HG03064 (cell line): ENCODE data around the gene CCNL2.
"Not testable (repeated sequence)": the region's sequence is repeated elsewhere in the genome, so short reads cannot be mapped to it uniquely, and the experiment has no call there.

Experiments used
- ATAC-seq: cut with Tn5 transposase; IDR thresholded peaks from one replicate; pipeline ENCODE4 v1.9.1; 2021; ENCODE audit warnings: low read depth; ENCODE audit not compliant: unreplicated experiment

Gene CCNL2

DNA sequence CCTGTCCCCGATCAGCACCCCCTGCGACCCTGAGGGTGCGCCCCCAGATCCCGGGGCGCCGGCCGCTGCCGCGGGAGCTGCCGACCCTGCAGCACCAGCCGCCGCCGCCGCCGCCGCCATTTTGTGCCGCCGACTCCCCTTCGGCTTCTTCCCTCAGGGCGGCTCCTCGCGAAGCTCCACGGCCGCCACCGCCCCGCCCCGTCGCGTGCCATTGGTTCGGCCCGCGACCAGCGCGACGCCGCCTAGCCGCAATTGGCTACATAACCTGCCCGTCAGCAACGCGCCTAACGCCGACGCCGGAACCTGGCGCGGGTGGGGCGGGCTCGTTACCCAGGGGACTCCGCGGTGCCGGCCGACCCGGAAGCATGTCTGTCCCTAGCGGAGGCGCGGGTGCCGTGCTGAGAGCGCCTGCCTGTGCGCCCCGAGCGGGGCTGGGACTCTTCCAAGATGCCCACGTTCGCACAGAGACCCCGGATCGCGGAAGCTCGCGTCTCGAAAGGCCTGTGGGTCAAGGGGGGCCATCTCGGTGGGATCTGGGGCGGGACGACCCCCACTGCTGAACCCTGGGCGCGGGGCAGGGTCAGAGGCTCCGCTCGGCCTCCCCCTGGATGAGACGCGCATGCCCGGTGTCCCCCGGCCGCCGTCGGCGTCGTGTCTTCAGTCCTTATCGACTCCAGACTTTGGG, at the start of gene CCNL2:
CCNL2 (minus strand) TSS at position 149 of the 685 bp plus-strand sequence; CDS start at position 120, 29 bp downstream.
- ATAC-seq, result peak; percentile 85

DNA sequence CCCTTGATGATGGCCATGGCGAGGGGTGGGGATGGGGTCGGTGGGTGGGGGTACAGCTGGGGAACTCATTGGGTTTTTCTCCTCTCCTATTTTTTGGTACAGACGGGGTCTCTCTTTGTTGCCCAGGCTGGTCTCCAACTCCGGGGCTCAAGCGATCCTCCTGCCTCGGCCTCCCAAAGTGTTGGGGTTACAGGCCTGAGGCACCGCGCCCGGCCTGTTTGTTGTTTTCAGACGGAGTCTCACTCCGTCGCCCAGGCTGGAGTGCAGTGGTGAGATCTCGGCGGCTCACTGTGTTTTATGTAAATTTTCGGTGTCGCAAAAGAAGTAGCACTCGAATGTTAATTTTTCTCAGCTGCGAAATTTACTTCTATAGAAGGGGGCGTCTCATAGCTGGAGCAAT, 47.5 kb upstream of the CCNL2 start:
- not testable (repeated sequence) for ATAC-seq

DNA sequence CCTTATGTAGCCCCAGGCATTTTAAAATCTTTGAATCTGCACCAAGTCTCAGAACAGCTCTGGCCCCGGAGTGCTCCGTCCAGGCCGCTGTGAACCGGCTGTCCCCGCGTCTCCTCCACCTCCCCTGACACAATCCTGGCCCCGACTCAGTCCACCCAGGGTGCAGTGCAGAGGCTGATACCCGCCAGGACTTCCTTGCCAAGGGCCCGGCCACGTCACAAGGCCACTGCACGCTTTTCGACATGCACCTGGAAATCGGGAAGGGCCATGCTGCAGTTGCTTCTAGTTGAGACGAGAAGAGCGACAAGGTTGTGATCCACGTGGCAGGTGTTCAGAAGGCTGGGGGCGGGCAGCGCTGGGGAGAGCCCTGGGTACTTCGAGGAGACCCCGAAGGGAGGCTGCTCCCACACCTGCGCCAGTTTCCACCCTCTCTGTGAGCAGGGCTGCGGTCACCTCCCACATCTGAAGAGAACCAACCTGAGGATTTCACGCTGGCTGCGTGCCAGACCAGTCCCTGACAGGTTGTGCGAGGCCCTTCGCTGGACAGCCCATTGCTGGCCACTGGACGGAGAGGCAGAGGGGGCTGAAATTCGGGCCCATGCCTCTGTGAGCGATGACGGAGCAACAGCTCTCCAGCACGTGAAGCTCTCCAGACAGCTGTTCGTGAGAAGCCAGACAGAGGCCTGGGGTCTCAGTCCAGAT, 43.1 kb upstream of the CCNL2 start:
- no peak for ATAC-seq

DNA sequence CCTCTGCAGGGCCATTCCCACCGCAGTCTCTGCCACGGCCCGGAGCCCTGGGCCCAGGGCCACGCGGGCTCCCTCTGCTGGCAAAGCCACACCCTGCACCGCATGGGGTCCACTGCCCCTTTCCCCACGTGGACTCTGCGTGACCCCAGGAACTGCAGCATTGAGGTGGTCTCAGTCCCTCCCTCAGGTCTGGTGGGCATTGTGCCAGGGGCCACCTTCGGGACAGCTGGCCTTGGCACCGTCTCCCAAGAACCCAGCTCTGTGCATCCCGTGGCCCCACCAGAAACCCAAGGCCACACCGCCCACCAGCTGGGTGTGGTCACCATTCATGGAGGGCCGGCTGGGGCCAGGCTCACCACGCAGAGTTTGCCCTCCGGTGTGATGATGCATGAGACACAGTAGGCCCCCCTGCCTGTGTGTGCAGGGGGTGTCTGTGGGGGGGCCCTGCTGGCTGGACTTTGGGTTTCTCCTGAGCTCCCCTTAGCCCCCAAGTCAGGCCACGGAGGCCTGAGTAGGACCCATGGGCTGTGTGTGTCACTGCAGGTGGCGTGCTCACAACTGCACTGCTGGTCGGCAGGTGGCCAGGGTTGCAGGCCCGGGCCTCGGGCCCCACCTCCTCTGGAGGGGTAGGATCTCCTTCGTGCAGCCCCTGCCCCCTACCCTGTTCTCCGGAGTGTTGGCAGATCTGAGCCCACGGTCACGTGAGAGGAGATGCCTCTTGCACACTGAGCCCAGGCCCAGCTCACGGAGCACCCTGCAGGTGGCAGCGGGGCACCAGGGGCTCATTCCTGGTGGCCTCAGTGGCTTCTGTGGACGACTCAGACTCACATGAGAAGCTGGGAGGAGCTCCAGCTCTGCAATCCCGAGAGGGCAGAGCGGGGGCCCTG, 42.1 kb upstream of the CCNL2 start:
- ATAC-seq, result no peak

DNA sequence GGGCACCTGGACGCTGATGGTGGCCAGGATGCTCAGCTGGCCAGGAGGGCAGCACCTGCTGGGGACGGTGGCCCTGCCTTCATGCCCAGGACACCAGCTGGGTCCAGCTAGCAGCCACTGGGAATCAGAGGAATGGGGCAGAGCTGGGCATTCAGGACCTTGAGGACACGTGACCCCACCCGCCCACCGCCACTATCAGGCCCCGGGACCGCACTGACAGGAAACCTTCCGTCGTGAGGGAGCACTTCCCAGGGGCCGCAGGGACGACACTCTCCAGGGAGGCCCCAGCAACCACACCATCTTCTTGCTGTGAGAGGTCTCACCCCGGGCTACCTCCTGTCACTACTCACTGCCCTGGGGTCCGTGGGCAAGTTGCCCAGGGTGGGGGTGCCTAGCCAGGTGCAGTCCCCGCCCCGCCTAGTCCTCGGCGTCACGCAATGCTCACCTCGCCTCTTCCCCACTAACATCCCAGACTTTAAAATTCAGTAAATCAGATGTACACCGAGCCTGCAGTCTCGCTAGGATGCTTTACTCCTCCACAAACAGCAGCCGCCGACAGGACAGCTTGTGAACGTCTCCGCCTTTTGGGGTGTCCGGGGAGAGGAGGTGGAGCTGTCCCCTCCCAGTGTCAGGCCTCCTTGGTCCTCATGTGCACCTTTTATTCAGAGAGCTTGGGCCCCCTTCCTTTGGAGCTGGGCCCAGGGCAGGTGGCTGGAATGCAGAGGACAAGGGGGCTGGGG, 41.3 kb upstream of the CCNL2 start:
- no peak for ATAC-seq

DNA sequence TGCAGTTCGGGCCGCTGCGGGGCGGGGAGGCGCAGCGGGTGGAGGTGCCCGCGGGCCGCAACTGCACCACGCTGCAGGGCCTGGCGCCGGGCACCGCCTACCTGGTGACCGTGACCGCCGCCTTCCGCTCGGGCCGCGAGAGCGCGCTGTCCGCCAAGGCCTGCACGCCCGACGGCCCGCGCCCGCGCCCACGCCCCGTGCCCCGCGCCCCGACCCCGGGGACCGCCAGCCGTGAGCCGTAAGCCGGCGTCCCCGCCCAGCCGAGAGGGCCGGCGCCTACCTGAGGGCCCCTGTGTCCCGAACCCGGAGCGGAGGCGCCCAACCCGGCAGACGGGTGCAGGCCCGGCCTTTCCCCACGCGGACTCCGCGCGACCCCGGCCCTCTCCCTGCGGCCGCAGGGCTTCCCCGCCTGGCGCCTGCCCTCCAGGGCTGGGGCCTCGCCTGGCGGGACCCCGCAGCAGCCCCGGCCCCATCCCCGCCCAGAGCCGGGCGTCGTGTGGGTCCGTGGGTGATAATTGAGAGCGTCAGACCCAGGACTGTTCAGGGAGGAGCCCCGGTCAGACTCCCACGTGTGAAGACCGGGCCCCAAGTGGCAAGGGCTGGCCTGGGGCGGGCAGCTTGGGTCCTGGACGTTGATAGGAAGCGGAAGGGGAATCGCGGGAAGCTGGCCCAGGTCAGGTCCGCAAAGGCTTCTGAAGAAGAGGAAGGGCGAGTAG, 40.6 kb upstream of the CCNL2 start:
- no peak for ATAC-seq

DNA sequence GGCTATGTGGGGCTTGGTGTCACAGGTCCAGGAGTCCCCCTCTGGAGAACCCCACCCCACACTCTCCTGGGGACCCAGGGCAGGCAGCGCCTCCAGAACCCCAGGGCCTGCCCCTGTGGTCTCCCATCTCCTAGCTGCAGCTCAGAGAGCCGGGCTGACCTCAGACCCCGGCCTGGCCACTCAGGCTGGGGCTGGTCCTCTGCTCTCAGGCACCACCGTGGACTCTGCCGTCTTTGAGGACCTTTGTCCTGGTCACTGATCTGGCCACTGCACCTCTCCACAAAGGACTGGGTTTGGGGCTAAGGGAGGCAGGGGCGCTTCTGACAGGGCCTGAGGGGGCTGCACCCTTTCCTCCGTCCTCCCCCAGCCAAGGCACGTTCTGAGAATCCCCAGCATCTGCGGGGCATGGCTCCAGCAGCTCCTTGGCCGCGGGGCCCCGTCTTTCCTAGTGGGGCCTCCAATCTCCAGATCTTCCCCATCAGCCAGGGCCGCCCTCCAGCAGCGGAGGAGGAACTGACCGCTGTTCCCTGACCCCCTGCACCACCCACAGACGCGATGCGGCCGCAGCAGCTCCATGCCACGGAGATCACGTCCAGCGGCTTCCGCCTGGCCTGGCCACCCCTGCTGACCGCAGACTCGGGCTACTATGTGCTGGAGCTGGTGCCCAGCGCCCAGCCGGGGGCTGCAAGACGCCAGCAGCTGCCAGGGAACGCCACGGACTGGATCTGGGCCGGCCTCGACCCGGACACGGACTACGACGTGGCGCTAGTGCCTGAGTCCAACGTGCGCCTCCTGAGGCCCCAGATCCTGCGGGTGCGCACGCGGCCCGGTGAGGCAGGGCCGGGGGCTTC, 39.6 kb upstream of the CCNL2 start:
- ATAC-seq, result no peak

DNA sequence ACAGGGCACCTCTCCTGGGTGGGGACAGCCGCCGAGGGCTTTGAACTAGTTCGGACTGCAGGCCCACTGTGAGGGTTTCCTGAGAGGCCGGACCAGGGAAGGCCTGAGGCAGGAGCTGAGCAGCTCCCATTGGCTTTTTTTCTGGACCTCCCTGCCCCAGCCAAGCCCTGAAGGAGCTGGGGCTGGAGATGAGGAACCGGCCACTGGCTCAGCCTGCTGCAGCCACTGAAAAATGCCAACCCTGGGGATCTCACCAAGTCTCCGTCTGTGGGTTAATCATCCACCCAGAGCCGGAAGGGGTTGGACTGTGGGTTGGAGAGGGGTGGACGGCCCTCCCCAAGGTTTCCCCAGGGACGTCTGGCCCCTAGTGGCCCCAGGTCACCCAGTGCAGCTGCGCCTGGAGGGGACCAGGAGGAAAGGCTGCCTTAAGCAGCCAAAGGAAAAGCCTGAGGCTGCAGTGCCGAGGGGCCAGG, 38.8 kb upstream of the CCNL2 start:
- no peak for ATAC-seq

DNA sequence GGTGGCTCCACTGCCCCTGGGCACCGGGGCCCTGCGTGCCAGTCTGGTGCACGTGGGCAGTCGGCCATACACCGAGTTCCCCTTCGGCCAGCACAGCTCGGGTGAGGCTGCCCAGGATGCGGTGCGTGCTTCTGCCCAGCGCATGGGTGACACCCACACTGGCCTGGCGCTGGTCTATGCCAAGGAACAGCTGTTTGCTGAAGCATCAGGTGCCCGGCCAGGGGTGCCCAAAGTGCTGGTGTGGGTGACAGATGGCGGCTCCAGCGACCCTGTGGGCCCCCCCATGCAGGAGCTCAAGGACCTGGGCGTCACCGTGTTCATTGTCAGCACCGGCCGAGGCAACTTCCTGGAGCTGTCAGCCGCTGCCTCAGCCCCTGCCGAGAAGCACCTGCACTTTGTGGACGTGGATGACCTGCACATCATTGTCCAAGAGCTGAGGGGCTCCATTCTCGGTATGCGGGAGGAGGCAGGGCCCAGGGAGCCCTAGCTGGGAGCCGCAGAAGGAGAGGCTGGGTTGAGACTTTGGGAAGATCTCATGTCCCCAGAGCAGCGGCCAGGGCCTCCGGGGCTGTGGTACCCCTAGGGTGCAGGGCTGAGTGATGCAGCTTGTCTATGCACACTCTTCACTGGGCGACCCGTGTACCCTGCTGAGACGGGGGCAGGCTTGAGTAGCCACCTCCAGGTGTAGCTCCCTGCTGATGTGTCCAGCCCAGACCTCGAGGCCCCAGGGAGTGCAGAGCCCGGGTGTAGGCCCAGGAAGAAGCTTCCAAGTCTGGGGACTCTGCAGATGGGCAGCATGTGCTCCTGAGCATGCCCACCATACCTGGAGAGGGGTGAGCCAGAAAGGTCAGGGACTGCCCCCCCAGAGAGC, 38.1 kb upstream of the CCNL2 start:
- ATAC-seq, result no peak

DNA sequence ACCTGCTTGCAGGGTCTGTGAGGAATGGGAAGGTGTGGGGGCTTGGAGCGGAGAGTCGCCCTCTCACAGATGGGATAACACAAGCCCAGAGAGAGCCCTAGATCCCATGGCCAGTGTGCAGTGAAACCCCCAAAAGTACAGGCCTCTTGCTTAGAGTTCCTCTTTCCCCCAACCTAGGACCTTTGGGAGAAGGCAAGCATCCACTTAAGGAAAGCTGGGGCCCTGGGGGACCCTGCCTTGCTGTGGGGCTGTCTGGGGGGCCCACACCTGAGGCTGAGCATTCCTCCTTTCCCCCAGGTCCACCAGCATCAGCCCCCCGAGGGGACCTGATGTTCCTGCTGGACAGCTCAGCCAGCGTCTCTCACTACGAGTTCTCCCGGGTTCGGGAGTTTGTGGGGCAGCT, 37.5 kb upstream of the CCNL2 start:
- ATAC-seq, result no peak

DNA sequence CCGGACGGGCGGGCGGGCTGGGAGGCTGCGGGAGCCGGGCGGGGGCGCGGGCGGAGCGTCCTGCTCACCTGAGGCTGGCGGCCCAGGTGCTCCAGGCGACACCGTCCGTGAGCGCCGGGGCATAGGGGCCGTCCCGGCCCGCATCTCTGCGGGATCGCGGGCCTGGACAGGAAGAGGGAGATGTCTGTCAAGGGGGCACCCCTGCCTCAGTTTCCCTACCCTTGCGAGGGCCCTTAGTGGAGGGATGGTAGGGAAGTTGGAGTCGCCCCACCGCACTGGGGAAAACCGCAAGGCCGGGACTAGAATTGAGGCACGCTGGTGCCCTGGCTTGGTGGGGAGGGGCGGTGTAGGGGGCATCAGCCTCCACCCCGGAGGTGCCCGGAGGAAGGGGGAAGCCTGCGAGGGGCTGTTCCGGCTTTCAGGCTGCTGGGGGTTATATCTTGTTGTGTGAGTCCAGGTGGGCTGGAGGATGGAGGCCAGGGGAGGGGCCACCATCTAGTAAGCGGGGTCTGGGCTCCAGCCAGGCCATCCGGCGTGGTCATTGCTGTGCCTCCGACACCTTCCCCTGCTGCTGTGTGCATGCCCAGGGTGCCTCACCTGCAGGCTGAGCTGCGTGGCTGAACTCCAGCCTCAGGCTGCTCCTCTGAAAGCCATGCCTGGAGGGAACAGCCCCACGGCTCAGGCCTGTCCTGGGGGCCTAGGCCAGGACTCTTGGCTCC, 36.9 kb upstream of the CCNL2 start:
- ATAC-seq, result no peak

DNA sequence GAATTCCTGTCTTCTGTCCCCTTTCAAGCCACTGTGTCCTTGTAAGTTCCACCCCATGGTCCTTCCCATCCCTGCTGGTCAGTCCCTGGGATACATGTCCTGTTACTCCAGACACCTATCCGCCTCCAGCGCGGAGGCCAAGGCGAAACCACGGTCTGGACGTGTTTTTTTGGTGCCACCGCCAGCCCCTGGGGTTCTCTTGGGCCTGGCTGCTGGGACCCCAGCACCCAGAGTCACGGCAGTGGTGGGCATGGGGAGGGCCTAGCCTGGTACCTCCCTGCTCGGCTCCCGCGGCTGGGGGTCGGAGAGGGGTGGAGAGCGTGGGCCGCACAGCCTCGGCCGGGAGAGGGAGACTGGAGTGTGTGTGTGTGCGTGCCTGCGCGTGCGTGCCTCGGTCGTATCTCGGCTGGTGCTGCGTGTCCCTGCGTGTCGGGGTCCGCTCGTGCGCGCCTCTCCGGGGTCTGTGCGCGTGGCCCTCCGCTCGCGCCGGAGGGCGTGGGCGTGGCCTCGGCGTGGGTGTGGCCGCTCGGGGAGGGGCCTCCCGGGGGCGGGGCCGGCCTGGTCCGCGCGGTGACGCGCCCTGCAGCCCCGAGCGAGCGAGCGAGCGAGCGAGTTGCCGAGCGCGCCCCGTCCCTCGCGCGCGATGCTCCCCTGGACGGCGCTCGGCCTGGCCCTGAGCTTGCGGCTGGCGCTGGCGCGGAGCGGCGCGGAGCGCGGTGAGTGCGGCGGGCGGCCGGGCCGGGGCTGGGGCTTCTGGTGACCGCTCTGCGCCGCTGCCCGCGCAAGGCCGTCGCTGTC, 36.2 kb upstream of the CCNL2 start, which contains the start of gene VWA1:
VWA1 (plus strand) TSS at position 585 of the 798 bp plus-strand sequence; CDS start at position 644, 59 bp downstream.
- no peak for ATAC-seq

DNA sequence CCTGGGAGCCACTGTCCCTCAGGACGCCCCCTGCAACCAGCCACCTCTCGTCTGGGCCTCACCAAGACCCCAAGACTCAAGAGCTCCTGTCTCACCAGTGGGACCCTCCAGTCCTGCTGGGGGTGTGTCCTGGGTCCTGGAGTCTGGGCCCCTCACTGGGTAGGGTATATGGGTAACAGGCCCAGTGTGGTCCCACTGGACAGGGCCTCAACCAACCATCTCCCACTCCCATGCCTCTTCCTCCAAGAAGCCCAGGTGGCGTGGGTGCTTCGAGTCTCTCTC, 35.6 kb upstream of the CCNL2 start:
- ATAC-seq, result no peak

DNA sequence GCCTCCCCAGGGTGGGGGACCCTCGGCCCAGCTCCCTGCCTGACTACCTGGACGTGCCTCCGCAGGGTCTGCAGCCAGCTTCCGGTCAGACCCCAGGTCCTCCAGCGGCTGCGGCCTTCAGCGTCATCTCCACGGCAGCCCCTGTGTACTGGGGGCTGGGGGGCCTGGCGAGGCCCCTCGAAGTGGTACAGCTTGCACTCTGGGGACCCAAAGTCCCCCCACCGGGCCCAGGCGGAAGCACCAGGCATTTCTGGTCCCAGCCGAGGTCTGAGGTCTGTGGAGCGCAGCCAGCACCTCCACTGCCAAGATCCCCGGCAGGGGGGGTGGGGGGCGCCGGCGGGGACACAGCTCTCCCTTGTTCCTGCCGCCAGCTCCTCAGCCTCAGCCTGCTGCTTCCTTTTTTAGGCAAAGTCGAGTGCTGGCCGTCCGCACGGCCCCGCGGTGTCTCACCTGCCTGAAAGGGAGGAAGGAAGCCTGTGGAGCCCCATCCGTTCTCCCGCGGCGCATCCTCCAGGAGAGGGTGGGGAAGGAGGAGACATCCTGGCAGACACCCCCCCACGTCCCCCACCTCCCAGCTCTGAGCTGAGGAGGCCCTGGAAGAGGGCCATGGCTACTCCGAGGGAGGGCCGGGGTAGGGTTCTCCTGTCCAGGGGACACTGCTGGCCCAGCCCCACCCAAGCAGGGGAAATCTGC, 35.1 kb upstream of the CCNL2 start:
- no peak for ATAC-seq

DNA sequence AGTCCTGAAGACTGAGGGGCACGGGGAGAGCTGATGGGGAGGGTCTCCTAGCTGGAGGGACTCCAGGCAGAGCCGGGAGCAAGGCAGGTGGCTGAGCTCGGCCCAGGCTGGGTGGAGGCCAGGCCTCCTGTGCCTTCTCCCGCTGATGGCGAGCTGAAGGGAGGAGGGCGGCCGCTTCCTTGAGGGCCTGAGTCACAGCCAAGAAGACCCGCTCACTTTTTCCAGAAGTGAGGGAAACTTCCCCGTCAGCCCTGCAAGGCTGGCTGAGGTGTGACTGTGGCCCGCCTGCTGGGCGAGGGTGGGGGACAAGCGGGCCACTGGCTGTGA, 34.6 kb upstream of the CCNL2 start:
- ATAC-seq, result no peak
